ENCODE measurements around the gene ZNF521. TPM values are rescaled to one million over a fixed set of nuclear protein-coding genes. Genes with fewer than 3 reads are reported as not detected.
A peak's percentile ranks its signal among the peaks of the same experiment; 100 is the strongest.

ZNF521 gene
- total RNA-seq, 1 experiment from 2014 or later = not detected

GRCh38 chr18:25147877-25148488, 204.0 kb downstream of the ZNF521 start:
- H3K4me3 Mint-ChIP-seq (ENCODE audit: unreplicated experiment) = no peak overlapping the region
- no peak for DNase-seq (ENCODE audit: unreplicated experiment)
- CTCF ChIA-PET = no interaction called here
- peaks cover 16% of the 10 kb centered on the region for H3K9me3 Mint-ChIP-seq (ENCODE audit: unreplicated experiment)
- TF ChIP-seq, protein P1, sequence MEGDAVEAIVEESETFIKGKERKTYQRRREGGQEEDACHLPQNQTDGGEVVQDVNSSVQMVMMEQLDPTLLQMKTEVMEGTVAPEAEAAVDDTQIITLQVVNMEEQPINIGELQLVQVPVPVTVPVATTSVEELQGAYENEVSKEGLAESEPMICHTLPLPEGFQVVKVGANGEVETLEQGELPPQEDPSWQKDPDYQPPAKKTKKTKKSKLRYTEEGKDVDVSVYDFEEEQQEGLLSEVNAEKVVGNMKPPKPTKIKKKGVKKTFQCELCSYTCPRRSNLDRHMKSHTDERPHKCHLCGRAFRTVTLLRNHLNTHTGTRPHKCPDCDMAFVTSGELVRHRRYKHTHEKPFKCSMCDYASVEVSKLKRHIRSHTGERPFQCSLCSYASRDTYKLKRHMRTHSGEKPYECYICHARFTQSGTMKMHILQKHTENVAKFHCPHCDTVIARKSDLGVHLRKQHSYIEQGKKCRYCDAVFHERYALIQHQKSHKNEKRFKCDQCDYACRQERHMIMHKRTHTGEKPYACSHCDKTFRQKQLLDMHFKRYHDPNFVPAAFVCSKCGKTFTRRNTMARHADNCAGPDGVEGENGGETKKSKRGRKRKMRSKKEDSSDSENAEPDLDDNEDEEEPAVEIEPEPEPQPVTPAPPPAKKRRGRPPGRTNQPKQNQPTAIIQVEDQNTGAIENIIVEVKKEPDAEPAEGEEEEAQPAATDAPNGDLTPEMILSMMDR (IDR thresholded peaks at IDR 0.05; ENCODE audit: unreplicated experiment) = no peak
- H3K4me1 Mint-ChIP-seq (ENCODE audit: insufficient read depth, unreplicated experiment) = no peaks in the 10 kb centered on the region
- POLR2A ChIA-PET = no interaction called here
- no TSS peak for BruUV-seq (replicated peaks)
- no peak overlapping the region for H3K27ac Mint-ChIP-seq (ENCODE audit: low read depth, unreplicated experiment)
- no peaks in the 10 kb centered on the region for H3K27me3 Mint-ChIP-seq (ENCODE audit: insufficient read depth, unreplicated experiment)
- H3K36me3 Mint-ChIP-seq (ENCODE audit: insufficient read depth, unreplicated experiment) = no peaks in the 10 kb centered on the region
- intact Hi-C loops (cut with micrococcal nuclease) = no loop called here

GRCh38 chr18:25146512-25146910, 205.5 kb downstream of the ZNF521 start:
- POLR2A ChIA-PET = no interaction called here
- peaks cover 8% of the 10 kb centered on the region for H3K9me3 Mint-ChIP-seq (ENCODE audit: unreplicated experiment)
- CTCF ChIA-PET = no interaction called here
- intact Hi-C loops (cut with micrococcal nuclease) = no loop called here
- DNase-seq (ENCODE audit: unreplicated experiment) = no peak
- no peaks in the 10 kb centered on the region for H3K27me3 Mint-ChIP-seq (ENCODE audit: insufficient read depth, unreplicated experiment)
- TF ChIP-seq, protein P1 (IDR thresholded peaks at IDR 0.05; ENCODE audit: unreplicated experiment) = no peak
- H3K4me1 Mint-ChIP-seq (ENCODE audit: insufficient read depth, unreplicated experiment) = no peaks in the 10 kb centered on the region
- no peak overlapping the region for H3K4me3 Mint-ChIP-seq (ENCODE audit: unreplicated experiment)
- BruUV-seq (replicated peaks) = no TSS peak
- H3K27ac Mint-ChIP-seq (ENCODE audit: low read depth, unreplicated experiment) = no peak overlapping the region
- no peaks in the 10 kb centered on the region for H3K36me3 Mint-ChIP-seq (ENCODE audit: insufficient read depth, unreplicated experiment)

- H3K27me3 Mint-ChIP-seq (ENCODE audit: insufficient read depth, unreplicated experiment) = no peaks in the 10 kb centered on the region
- intact Hi-C loops (cut with micrococcal nuclease) = no loop called here
- TF ChIP-seq, protein P1 (IDR thresholded peaks at IDR 0.05; ENCODE audit: unreplicated experiment) = no peak
- H3K36me3 Mint-ChIP-seq (ENCODE audit: insufficient read depth, unreplicated experiment) = no peaks in the 10 kb centered on the region
- H3K4me1 Mint-ChIP-seq (ENCODE audit: insufficient read depth, unreplicated experiment) = no peaks in the 10 kb centered on the region
- ChIA-PET POLR2A (no interaction called here), CTCF (interaction anchor here (0.6 kb wide), 1 partner anchor 602 kb away, joined by 5 read pairs; no protein-coding TSS in a partner anchor)
- H3K9me3 Mint-ChIP-seq (ENCODE audit: unreplicated experiment) = peaks cover 2% of the 10 kb centered on the region
- no peak overlapping the region for H3K4me3 Mint-ChIP-seq (ENCODE audit: unreplicated experiment)
- BruUV-seq (replicated peaks) = no TSS peak
- H3K27ac Mint-ChIP-seq (ENCODE audit: low read depth, unreplicated experiment) = no peak overlapping the region
- DNase-seq (ENCODE audit: unreplicated experiment) = no peak
These were observed 206.0 kb downstream of the ZNF521 start for GRCh38 chr18:25145731-25146511.

GRCh38 chr18:25144820-25145219, 207.1 kb downstream of the ZNF521 start:
- POLR2A ChIA-PET = no interaction called here
- no peaks in the 10 kb centered on the region for H3K4me1 Mint-ChIP-seq (ENCODE audit: insufficient read depth, unreplicated experiment)
- intact Hi-C loops (cut with micrococcal nuclease) = no loop called here
- no peaks in the 10 kb centered on the region for H3K27me3 Mint-ChIP-seq (ENCODE audit: insufficient read depth, unreplicated experiment)
- peak; percentile 3 for DNase-seq (ENCODE audit: unreplicated experiment)
- H3K36me3 Mint-ChIP-seq (ENCODE audit: insufficient read depth, unreplicated experiment) = no peaks in the 10 kb centered on the region
- CTCF ChIA-PET = interaction anchor here (0.9 kb wide), 1 partner anchor 31 kb away, joined by 3 read pairs; no protein-coding TSS in a partner anchor
- no peak overlapping the region for H3K4me3 Mint-ChIP-seq (ENCODE audit: unreplicated experiment)
- TF ChIP-seq, protein P1 (IDR thresholded peaks at IDR 0.05; ENCODE audit: unreplicated experiment) = no peak
- no TSS peak for BruUV-seq (replicated peaks)
- no peaks in the 10 kb centered on the region for H3K9me3 Mint-ChIP-seq (ENCODE audit: unreplicated experiment)
- no peak overlapping the region for H3K27ac Mint-ChIP-seq (ENCODE audit: low read depth, unreplicated experiment)

All from MCF 10A (cell line).